GM21737 (cell line): ENCODE measurements around the gene CSMD2.

ENCODE experiments used
- ATAC-seq: cut with Tn5 transposase; IDR thresholded peaks from one replicate; pipeline ENCODE4 v1.9.1; 2021; ENCODE audit warnings: mild to moderate bottlenecking, moderate library complexity; ENCODE audit not compliant: unreplicated experiment

Gene CSMD2

DNA sequence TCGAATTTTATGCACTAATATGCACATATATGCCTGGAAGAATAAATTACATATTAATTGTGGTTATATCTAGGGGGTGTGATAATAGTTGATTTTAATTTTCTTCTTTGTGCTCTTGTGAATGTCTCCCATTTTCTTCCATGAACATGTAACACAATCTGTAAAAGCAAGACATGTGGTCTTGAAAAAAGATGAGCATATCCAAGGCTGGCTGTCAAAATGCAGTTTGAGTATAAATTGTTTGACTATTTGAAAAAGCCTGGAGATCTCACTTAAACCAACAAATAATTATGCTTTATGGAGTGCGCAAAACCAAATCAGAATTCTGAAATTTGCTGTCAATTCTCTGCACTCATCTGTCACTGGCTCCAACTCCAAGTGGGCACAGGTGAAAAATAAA lies 157.3 kb downstream of the CSMD2 start:
- no peak for ATAC-seq

DNA sequence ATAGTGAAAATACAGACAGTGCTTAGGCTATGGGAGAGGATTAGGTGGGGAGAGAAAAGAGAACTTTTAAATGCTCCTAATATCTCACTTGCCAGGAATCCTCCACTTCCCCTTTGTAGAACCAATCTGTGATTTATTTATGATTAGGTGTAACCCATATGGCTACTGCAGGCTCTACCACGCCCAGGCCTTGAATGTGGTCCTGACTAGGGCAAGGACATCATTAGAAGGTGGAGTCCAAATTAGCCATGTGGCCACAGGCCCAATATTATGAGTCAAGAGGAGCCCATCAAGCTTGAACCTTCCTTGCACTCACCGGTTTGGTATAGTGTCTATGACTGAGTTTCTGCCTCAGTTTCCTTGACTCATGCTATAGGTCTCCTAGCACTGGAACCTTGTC lies 159.7 kb downstream of the CSMD2 start:
- ATAC-seq = no peak

GRCh38 chr1:34002810-34003209 lies 162.2 kb downstream of the CSMD2 start:
- no peak for ATAC-seq

DNA sequence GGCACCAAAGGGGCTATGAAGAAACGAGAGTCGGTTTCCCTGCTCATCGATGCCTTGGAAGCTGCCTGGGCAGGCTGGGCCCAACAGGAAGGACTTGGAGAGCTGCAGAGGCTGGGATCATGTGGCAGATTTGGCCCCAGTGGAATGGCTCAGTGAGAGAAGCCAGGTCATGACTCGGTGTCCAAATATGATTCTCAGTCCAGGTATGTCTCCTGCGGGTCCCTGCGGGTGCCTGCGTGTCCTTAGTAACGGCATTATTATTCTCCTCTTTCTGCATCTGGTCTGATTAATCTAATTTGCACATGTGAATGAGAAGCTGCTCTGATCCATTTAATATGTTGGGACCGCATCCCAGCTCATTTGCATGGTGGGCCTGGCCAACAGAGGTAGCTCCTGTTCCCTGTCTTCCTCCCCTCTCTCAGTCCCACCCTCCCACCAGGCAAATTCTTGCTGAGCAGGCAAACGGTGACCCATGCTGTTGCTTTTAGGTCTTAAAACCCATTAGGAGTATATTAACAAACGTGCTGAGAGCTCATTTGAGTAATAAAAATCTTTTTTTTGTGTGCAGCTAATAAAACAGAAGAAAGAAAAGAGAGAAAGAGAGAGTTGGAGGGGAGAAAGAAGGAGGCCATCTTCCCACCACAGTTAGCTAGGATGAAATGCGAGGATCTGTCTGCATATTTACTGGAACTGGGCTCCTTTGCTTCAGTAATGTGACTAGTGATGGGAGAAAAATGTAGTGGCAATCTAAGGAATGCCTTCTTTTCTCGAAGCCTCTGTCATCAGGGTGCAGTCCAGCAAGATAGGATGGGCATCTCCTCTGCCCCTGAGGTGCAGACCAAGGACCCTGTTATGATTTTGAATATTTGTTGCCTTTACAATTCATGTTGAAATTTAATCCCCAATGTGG lies 167.6 kb downstream of the CSMD2 start:
- no peak for ATAC-seq

- no peak for ATAC-seq
These were observed 168.7 kb downstream of the CSMD2 start for GRCh38 chr1:33996281-33996680.

DNA sequence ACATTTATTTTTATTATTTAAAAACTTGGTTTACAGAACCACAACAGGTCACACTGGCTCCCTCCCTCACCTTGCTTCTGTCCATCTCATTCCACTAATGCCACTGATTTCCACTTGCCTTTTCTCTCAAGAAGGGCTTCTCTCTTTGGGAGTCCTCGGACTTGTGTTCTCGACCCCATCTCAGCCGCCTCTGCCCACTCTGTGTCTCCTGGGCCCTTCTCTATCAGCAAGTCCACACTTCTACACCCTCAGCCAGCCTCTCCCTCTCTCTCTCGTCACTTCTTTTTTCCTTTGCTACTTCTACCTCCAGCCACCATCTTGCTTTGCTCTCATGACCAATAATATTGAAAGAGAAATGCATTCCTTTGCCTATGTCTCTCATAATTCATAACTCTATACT lies 171.7 kb downstream of the CSMD2 start:
- no peak for ATAC-seq

DNA sequence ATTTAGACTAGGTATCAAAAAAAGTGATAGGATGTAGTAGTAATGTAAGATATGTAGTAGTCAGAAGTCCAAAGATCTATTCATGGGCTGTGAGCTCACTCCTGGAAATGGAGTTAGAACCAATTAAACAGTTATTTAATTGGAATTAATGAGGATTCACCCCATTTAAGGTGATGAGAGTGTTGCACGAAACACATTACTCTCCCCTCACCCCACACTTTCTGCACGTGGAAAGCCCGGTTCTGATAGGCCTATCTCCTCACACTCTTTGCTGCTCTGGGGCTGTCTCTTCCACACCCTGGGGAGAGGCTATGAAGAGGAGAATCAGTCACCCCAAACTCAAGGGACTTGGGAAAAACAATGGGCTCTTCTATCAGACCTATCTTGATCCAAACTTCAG lies 174.7 kb downstream of the CSMD2 start:
- no peak for ATAC-seq

- no peak for ATAC-seq
These were observed 176.9 kb downstream of the CSMD2 start for GRCh38 chr1:33988161-33988560.

GRCh38 chr1:33986390-33987095 lies 178.5 kb downstream of the CSMD2 start:
- ATAC-seq = no peak

- no peak for ATAC-seq
These were observed 179.4 kb downstream of the CSMD2 start for GRCh38 chr1:33985656-33986055.

DNA sequence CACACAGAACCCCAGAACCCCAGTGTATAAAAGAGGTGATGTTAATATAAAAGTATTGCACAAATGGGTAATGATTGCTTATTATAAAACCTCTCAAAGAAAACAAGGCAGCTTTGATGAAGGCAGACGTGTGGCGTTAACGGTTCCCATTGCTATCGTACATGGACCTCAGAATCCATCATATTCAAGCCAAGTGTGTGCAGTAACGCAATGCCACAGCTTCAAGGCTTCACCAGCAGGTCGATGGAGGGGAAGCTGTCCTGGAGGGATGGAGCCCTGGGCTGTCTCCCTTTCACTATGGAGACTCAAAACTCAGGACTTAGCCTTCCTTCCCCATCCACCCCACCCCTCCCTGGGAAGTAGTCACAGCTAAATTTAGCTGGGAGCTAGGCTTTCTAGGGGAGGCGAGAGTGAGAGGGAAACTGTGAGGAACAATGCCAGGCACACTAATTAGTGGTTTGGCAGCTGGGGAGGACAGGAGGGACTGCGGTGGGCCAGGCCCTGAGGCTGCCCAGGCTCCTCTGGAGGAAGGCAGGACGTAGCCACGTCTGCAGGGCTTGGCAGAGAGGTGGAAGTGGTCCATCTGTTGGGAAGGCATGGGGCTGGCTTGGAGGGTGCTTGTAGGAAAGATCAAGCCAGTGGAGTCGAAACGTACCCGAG lies 180.0 kb downstream of the CSMD2 start:
- ATAC-seq = no peak

DNA sequence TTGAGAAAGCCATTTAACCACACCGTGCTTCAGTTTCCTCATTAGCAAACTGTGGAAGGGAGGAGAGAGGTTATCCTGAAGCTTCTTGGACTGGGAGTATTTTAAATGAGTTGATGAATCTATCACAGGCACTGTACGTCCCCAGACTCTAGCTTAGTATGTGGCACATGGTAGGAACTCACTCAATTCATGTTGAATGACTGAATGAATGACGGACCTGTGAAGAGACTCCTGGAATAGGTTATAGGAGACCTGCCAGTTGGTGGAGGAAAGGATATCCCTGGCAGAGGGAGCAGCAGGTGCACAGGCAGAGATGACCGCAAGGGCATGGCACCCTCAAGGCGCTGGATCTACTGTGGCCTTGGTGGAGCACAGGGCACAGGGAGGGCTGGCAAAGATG lies 182.6 kb downstream of the CSMD2 start:
- no peak for ATAC-seq

GRCh38 chr1:33979341-33979740 lies 185.7 kb downstream of the CSMD2 start:
- no peak for ATAC-seq

- no peak for ATAC-seq
These were observed 189.1 kb downstream of the CSMD2 start for GRCh38 chr1:33975961-33976360.

DNA sequence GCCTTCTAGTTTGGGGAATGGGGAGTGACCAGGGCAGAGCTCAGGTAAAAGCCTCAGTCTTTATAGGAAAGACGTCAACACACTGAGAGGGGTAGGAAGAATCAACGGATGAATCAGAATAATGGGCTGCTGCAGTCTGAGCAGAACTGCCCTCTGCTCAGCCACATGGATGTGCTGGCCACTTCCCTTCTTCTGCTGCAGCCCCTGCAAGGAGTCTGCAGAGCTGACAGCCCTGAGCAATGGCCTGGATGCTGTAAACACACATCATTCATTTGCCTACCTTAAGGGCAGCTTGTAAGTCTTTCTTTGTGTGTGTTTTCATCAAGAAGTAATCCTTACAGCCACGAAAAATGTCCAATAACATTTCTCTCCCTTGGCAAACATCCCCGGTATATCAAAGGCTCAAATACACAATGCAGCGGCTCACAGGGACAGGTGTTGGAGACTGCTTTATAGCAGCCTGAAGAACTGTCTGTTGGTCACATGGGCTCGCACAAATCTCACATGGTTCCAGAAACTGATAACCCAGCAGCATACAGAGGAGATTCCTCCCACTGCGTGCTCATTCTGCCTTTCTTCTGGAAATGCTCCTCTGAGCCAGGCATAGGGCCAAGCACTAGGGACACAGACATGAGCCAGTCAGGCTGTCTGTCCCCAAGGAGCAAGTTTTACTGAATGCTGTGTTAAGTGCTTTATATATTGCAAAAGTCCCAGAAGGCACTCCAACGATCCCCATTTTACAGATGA lies 191.1 kb downstream of the CSMD2 start:
- ATAC-seq = no peak

- no peak for ATAC-seq
These were observed 192.2 kb downstream of the CSMD2 start for GRCh38 chr1:33972676-33973395.

DNA sequence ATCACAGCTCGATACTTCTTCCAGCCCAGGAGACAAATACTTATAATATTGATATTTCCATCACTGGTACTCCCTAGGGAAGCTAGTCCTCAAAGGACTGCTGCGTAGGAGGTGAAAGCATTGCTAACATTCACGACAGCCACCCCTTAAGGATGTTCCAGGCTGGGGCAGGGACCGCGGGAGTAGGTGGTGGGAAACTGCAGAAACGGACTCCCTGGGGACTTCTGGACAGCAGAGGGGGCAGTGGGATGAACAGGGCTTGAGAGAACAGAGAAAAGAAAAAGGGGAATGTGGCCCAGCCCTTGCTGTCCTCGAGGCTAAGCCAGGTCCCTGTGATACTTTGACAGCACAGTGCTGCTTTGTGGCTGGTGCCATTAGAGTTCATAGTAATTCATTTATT lies 193.1 kb downstream of the CSMD2 start:
- no peak for ATAC-seq

DNA sequence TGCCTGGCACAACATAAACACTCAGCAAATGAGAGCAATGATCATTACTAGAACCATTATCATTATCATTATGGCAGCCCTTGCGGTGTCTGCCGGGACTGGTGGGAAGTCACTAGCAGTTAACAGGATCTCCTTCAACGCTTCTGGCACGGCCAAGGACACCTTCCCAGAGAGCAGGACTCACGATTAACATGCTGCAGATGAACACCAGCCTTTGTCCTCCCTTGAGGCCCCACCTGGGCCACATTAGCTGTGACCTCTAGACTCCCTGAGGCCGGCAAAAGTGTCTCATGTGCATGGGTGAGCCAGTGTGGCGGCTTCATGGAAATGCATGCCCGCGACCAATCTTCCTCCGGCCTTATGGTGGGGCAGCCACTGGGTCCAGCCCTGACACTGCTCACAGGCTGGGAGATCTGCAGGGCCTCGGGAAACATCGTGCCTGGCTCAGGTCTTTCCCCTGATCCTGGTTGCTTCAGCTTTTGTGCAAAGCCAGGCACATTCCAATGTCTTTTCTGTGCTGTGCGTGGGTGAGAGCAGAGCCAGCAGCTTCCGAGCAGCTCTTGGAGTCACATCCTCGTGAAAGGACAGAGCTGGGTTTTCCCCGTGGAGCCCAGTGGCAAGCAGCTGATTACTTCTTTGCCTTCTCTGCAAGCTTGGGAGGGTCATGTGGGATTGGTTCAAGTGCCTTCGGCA lies 193.9 kb downstream of the CSMD2 start:
- ATAC-seq = no peak

GRCh38 chr1:33970148-33970825 lies 194.7 kb downstream of the CSMD2 start:
- no peak for ATAC-seq
